ENCODE results near the gene CHP2. TPM values are rescaled to one million over a fixed set of nuclear protein-coding genes. Genes with fewer than 3 reads are reported as not detected.
"Not testable (repeated sequence)": the region's sequence is repeated elsewhere in the genome, so short reads cannot be mapped to it uniquely, and the experiment has no call there.

Gene CHP2
- total RNA-seq, 2 experiments from 2014 or later: not detected

DNA sequence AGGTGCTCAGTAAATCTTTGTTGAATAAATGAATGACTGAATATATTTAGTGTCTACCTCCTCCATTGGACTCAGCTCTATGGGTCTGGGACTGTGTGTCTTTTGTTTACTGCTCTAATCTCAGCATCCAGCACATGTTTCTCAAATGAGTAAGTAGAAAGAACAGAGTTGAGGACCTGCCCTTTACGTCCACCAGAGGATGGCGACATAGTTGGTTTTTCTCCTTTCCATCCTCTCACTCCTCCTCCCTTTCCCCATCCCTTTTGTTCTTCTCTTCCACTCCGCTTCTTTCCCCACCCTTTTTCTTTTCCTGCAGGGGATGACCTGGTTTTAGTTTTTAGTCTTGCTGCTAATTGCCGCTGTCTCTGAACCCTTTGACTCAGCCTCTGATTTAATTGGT, 12.1 kb upstream of the CHP2 start:
- ATAC-seq: no peak
- no peak overlapping the region for H3K4me3 Mint-ChIP-seq
- H3K27me3 Mint-ChIP-seq: peaks cover 18% of the 10 kb centered on the region
- TF ChIP-seq, protein P1, sequence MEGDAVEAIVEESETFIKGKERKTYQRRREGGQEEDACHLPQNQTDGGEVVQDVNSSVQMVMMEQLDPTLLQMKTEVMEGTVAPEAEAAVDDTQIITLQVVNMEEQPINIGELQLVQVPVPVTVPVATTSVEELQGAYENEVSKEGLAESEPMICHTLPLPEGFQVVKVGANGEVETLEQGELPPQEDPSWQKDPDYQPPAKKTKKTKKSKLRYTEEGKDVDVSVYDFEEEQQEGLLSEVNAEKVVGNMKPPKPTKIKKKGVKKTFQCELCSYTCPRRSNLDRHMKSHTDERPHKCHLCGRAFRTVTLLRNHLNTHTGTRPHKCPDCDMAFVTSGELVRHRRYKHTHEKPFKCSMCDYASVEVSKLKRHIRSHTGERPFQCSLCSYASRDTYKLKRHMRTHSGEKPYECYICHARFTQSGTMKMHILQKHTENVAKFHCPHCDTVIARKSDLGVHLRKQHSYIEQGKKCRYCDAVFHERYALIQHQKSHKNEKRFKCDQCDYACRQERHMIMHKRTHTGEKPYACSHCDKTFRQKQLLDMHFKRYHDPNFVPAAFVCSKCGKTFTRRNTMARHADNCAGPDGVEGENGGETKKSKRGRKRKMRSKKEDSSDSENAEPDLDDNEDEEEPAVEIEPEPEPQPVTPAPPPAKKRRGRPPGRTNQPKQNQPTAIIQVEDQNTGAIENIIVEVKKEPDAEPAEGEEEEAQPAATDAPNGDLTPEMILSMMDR (IDR thresholded peaks at IDR 0.05): no peak
- no peaks in the 10 kb centered on the region for H3K9me3 Mint-ChIP-seq
- no peaks in the 10 kb centered on the region for H3K36me3 Mint-ChIP-seq (ENCODE audit: low read depth)
- ChIA-PET CTCF (no interaction called here), POLR2A (interaction anchor here (0.6 to 0.7 kb wide), 2 partner anchors 292 to 794 kb away, joined by 3 read pairs; no protein-coding TSS in a partner anchor)
- DNase-seq: no peak
- H3K27ac Mint-ChIP-seq: no peak overlapping the region
- intact Hi-C loops (cut with micrococcal nuclease): no loop called here
- no peaks in the 10 kb centered on the region for H3K4me1 Mint-ChIP-seq (ENCODE audit: low read depth)

DNA sequence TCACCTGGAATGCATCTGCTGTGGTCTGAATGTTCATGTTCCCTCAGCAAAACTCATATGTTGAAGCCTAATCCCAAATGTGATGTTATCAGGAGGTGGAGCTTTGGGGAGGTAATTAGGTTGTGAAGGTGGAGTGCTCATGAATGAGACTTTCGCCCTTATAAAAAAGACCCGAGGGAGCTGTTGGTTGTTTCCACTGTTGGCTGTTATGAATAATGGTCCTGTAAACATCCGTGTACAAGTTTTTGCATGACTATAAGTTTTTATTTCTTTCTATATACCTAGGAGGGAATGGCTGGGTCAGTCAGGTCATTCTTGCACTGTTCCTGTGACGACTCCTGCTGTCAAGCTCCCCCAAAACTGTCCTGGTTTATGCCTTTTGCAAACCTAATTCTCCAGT, 9.6 kb upstream of the CHP2 start:
- no peak overlapping the region for H3K27ac Mint-ChIP-seq
- CTCF ChIA-PET: interaction anchor here (1.4 kb wide), 1 partner anchor 11 kb away, joined by 3 read pairs; no protein-coding TSS in a partner anchor
- no peak overlapping the region for H3K4me3 Mint-ChIP-seq
- no peak for DNase-seq
- H3K36me3 Mint-ChIP-seq (ENCODE audit: low read depth): no peaks in the 10 kb centered on the region
- no peak for ATAC-seq
- H3K4me1 Mint-ChIP-seq (ENCODE audit: low read depth): no peaks in the 10 kb centered on the region
- POLR2A ChIA-PET: no interaction called here
- intact Hi-C loops (cut with micrococcal nuclease): no loop called here
- H3K9me3 Mint-ChIP-seq: no peaks in the 10 kb centered on the region
- TF ChIP-seq, protein P1 (IDR thresholded peaks at IDR 0.05): no peak
- H3K27me3 Mint-ChIP-seq: peaks cover 20% of the 10 kb centered on the region

DNA sequence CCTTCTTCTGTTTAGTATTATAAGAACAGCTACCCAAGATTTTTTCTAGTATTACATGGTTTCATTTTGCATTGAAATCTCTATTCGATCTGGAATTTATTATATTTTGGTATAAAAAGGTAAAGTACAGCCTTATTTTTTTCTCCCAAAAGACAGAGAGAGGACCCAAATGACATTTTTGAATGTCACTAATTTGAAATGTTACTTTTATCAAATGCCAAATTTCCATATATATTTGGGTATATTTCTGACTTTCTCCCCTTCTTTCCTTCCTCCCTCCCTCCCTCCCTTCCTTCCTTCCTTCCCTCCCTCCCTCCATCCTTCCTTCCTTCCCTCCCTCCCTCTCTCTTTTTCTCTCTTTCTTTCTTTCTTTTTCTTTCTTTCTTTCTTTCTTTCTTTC, 6.2 kb upstream of the CHP2 start:
- Mint-ChIP-seq H3K4me3 (no peak overlapping the region), H3K9me3 (no peaks in the 10 kb centered on the region), H3K27ac (no peak overlapping the region), H3K36me3 (ENCODE audit: low read depth) (no peaks in the 10 kb centered on the region), H3K27me3 (peaks cover 16% of the 10 kb centered on the region), H3K4me1 (ENCODE audit: low read depth) (no peaks in the 10 kb centered on the region)
- ATAC-seq: no peak
- TF ChIP-seq, protein P1 (IDR thresholded peaks at IDR 0.05): no peak
- ChIA-PET CTCF (no interaction called here), POLR2A (no interaction called here)
- intact Hi-C loops (cut with micrococcal nuclease): no loop called here
- DNase-seq: no peak

DNA sequence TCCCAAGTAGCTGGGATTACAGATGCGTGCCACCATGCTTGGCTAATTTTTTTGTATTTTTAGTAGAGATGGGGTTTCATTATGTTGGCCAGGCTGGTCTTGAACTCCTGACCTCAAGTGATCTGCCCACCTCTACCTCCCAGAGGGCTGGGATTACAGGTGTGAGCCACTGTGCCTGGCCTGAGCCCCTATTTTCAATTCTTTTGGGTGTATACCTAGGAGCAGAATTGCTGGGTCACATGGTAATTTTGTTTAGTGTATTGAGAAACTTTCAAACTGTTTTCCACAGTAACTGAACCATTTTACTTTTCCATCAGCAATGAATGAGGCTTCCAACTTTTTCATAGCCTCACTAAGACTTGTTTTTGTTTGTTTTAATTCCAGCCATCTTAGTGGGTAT, 3.8 kb upstream of the CHP2 start:
- H3K4me3 Mint-ChIP-seq; intact Hi-C loops (cut with micrococcal nuclease); H3K9me3 Mint-ChIP-seq; ATAC-seq; H3K27ac Mint-ChIP-seq; H3K36me3 Mint-ChIP-seq (ENCODE audit: low read depth); DNase-seq; POLR2A ChIA-PET; CTCF ChIA-PET; H3K4me1 Mint-ChIP-seq (ENCODE audit: low read depth): not testable (repeated sequence)
- peaks cover 32% of the 10 kb centered on the region for H3K27me3 Mint-ChIP-seq

DNA sequence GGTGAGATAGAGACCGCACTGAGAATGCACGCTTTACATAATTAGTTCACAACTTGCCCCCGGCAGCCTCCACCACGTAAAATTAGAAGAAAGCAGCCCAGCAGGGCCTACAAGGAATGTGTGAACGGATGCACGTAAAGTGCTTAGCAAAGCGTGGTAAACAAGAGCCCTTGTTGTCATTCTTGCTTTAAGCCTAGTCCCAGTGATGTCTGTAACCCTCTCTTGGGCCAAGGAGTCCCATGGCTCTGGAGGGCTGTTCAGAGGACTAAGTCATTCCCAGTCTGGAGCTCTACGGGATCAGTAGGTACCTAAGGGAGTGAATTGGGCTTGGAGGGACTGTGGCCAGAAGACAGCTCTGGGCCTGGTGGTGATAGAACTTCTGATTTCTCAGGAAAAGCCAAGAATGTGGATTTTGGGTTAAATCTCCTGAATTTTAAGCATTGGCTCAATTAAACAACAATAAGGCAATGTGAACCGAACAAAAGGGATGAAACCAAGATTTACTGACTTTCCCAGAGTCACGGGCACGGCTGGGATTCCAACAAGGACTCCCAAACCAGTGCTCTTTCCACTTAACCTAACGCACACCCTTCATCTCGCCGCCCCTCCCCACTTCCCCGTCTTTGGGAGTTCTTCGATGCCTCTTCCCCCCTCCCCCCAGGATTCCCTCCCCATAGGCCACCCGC, 775 bp upstream of the CHP2 start:
- Mint-ChIP-seq H3K27ac (no peak overlapping the region), H3K4me3 (no peak overlapping the region), H3K9me3 (no peaks in the 10 kb centered on the region), H3K27me3 (peaks cover 40% of the 10 kb centered on the region), H3K36me3 (ENCODE audit: low read depth) (no peaks in the 10 kb centered on the region), H3K4me1 (ENCODE audit: low read depth) (no peaks in the 10 kb centered on the region)
- DNase-seq (no peak), ATAC-seq (no peak)
- intact Hi-C loops (cut with micrococcal nuclease): no loop called here
- ChIA-PET CTCF (no interaction called here), POLR2A (no interaction called here)
- TF ChIP-seq, protein P1 (IDR thresholded peaks at IDR 0.05): no peak

Measured in activated CD8-positive, alpha-beta T cell treated with anti-CD3 and anti-CD28 coated beads for 36 hours (primary cell).